GM21737 (cell line): ENCODE results near the gene EXOC6B.
"Not testable (repeated sequence)": the region's sequence is repeated elsewhere in the genome, so short reads cannot be mapped to it uniquely, and the experiment has no call there.

Experiments used
- ATAC-seq: cut with Tn5 transposase; IDR thresholded peaks from one replicate; pipeline ENCODE4 v1.9.1; 2021; ENCODE audit warnings: mild to moderate bottlenecking, moderate library complexity; ENCODE audit not compliant: unreplicated experiment

EXOC6B gene

DNA sequence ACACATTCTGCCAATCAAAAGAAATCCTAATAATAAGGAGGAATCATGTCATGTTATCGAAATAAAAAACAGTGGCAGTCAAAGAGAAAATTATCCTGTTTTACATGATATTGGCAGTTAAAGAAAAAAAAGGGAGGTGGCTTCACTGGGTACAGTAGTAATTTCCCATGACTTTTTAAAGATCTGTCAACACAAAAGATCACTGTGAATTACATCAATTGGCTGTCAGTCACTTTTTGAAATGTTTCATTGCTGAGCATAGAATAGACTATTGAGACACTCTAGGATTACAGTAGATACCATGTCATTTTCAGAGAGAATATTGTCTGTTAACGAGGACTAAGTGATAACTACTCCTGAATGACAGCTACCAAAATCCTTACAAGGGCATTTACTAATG is 342.5 kb downstream of the EXOC6B start:
- ATAC-seq = no peak

DNA sequence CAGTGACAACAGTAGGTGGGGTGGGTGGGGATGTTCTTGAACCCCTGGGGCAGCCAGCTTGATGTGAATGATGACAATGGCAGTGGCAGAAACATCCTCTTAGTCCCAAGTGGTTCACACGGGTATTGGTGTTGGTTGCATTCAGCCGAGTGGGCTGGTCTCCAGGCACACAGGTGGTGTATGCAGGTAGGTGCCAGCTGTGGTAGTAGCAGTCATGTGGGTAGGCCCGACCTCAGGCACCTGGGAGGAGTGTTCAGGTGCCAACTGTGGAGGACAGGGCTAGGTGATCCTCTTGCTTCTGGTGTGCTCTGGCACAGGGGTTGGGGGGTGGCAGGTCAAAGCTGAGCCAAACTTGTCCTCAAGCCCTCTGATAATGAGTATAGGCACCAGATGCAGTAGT is 350.6 kb downstream of the EXOC6B start:
- ATAC-seq = no peak

DNA sequence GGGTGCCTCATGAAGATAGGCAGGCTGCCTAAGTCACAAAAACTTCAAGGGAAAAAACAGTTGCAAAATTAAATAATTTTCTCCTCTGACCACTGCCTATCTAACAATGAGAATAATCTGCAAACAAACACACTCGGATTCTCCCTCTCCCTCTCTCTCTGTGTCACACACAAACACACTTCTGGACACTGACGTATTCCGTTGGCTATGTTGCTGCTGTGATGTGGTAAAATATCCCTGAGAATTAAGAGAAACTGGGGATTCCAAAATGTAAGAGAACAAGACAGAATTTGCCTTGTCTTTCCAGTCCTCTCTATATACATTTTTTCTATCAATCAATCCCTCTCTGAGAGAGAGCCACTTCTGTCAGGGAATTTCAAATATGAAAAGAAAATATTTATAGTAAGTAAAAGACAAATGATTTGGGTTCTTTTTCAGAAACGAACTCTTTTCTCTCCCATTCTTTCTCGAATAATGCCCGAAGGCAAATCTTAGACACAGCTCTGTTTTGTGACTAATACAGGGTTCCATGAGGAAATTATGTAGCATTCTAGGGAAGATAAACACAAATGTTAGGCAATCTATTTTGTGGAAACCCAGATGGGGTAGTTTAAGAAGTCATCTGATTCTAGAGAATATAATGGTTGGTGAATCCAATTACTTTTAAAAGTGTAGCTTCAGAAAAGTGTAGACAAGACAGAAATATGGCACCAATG is 367.9 kb downstream of the EXOC6B start:
- no peak for ATAC-seq

DNA sequence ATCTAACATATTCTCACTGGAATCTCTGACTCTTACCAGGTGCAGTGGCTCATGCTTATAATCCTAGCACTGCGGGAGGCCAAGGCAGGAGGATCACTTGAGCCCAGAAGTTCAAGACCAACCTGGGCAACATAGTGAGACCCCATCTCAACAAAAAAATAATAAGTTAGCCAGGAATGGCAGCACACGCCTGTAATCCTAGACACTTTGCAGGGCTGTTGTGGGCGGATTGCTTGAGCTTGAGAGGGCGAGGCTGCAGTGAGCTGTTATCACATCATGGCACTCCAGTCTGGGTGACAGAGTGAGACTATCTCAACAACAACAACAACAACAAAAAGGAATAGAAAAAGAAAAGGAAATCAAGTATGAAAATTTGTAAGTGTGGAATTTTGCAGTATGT is 371.6 kb downstream of the EXOC6B start:
- no peak for ATAC-seq

DNA sequence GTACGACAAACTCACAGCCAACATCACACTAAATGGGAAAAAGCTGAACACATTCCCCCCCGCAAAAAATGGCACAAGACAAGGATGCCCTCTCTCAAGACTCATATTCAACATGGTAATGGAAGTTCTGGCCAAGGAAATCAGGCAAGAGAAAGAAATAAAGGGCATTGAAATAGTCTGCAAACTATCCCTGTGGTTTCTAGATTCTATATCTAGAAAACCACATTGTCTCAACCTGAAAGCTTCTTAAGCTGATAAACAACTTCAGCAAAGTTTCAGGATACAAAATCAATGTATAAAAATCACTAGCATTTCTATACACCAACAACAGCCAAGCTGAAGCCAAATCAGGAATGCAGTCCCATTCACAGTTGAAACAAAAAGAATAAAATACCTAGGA is 383.6 kb downstream of the EXOC6B start:
- ATAC-seq = no peak

DNA sequence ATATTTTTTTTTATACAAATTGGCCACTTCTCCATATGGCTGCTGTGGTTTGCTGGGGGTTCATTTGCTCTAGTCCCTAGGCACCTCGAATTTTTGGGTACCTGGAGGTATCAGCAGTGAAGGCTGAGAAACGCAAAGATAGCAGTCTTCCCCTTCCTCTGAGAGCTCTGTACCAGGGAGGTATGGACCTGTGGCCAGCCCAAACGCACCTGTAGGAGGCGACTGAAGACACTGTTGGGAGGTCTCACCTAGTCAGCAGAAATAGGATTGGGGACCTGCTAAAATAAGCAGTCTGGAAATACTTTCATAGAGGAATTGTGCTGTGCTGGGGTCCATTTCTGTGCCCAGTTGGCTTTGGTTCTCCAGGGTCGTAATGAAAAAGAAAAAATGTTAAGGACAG is 385.9 kb downstream of the EXOC6B start:
- no peak for ATAC-seq

DNA sequence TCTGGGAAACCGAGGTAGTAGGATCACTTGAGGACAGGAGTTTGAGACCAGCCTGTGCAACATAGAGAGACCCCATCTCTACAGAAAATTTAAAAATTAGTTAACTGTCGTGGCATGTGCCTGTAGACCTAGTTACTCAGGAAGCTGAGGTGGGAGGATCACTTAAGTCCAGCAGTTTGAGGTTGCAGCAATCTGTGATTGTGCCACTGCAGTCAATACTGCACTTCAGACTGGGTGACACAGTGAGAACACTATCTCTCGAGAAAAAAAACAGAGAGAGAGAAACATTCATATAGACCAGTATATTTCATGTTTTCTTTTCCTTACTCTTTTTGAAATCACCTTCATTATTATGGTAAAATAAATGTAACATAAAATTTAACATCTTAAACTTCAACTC is 387.5 kb downstream of the EXOC6B start:
- ATAC-seq = no peak

DNA sequence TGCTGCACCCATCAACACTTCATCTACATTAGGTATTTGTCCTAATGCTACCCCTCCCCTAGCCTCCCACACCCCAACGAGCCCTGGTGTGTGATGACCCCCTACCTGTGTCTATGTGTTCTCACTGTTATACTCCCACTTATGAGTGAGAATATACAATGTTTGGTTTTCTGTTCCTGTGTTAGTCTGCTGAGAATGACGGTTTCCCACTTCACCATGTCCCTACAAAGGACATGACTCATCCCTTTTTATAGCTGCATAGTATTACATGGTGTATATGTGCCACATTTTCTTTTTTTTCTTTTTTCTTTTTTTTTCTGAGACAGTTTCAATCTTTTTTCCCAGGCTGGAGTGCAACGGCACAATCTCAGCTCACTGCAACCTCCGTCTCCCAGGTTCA is 394.1 kb downstream of the EXOC6B start:
- no peak for ATAC-seq

DNA sequence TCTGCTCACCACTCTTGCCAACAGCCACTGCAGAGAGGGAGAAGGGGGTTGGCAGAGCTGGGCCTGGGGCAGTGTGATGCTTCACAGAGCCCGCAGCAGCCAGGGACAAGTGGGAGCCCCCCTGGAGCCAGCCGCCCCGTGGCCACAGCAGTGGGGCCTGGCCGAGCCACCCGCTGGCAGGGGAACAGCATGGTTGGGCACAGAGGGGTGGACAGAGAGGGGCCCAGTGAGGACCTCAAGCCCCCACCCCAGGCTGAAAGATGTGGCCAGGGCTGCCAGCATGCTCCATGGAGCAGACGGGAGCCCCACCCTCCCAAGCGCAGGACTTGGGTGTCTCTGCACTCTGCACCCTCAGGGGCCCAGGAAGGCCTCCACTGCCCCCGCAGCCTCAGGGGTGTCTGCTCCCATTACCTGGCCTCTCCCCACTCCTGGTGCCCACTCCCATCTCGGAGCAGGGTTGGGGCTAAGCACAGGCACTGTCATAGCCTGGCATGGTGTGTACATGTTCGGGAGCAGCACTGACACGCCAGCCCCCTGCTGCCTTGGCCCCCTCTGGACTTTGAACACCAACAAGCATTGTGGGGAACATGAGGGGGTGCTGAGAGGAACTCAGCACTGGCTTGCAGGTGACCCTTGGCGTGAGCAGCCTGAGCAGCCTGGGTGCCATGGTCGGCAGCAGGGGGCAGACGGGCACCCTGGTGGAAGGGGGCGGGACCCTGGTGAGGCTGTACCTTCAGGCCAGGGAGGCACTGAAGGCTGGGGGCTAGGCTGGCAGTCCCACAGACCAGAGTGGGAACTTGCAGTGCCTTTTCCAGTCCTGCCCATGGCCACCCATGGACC is 398.6 kb downstream of the EXOC6B start:
- no peak for ATAC-seq

DNA sequence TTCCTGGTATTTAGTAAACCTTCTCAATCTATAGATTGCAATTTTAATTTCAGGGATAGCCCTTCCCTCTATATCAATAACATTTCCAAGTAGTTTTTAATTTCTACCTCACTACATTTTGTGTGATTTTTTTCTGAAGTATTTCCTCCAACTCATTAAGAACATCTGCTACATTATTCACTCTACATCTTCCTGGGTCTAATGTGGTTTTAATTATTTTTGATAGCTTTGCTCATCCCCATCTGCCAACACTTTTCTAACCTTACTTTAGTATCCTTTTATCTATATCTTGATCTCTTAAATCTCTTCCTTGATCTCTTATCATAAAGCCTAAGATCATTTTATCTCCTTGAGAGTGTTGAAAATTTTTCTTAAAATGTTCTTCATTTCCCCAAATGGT is 399.8 kb downstream of the EXOC6B start:
- no peak for ATAC-seq

DNA sequence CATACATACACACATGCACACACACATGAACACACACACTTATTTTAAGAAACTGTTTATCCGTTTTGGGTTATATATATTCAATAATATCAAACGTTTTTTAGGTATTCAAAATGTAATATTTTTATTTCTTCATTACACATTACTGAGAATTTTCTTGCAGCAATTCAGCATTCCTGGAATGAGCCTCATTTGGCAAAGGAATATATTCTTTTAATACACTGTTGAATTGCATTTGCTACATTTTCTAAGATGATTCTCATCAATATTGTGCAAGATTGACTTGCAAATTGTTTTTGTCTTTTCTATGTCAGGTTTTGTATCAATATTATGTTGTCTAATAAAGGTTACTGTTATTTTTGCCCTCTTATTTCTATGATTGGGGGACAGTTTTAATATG is 402.1 kb downstream of the EXOC6B start:
- ATAC-seq = no peak

DNA sequence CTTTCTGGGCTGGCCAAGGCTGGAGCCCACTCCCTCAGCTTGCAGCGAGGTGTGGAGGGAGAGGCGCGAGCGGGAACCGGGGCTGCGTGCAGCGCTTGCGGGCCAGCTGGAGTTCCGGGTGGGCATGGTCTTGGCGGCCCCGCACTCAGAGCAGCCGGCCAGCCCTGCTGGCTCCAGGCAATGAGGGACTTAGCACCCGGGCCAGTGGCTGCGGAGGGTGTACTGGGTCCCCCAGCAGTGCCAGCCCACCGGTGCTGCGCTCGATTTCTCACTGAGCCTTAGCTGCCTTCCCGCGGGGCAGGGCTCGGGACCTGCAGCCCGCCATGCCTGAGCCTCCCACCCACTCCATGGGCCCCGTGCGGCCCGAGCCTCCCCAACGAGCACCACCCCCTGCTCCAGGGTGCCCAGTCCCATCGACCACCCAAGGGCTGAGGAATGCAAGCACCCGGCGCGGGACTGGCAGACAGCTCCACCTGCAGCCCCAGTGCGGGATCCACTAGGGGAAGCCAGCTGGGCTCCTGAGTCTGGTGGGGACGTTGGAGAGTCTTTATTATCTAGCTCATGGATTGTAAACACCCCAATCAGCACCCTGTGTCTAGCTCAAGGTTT is 404.0 kb downstream of the EXOC6B start:
- ATAC-seq = not testable (repeated sequence)

DNA sequence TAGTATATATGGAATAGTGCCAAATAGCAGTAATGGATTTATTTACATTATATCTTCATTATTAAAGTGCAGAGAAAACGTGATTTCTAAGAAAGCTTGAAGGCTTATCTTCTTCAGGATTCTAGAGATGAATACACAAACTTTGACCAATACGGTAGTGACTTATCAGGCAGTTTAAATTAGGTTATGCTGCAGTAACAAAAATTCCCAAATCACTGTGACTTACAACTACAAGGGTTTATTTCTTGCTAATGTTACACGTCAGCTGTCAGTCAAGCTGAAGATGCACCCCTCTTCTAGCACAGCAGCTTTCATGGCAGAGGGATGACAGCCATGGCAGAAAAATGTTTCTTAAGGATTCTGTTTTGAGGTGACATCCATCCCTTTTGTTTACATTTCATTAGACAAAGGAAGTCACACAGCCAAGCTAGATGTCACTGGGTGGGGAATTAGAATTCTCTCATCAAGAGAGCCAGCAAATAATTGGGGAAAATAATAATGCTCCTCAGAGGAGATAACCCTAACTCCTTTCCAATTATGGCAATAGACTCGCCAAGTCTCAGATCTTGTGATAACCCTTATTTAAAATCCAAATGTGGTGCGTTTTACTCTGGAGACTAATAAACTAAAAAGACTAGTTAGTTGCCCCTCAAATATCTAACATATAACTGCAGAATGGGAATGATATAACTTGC is 409.9 kb downstream of the EXOC6B start:
- no peak for ATAC-seq

DNA sequence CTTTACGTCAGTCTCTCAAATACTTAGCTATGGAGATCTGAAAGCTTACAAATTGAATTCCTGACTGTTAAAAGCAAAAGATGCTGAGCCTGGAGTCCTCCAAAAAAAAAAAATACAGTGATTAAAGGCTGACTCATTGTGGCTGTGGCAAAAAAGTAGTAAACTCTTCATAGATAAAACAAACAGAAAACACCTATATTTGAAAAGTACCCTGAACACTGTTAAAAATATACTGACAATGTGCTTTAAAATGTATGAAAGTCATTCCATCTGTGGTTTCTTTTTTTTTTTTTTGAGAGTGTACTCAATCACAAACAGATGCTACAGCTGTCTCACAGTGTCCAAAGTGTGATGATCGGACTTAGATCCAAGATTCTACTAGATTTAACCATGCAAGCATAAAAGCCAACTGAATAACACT is 410.6 kb downstream of the EXOC6B start:
- no peak for ATAC-seq

DNA sequence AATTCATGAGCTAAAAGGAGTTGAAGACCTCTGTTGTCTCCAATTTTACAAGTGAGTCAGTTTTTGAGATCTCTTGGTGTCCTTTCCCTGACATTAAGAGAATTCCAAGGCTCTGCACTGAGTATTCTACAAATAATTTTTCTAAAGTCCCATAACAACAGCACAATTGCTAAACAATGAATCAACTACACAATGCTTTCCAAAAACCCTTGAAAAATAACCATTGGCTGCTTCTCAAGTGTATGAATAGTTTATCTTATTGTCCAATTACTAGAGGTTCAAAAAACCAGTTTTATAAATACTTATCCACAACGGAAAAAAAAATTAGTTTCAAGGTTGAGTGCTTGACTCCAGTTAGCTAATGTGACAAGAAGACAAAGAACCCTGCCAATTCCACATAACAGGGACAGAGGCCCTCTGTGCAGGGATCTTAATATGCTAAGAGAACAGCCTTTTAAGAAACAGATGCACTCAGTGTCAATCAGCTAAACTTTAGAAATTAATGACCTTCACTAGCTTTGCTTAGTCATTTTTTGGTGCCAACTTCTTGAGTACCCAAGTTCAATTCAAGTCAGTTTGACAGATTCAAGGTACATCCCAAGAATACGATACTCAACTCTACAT is 411.6 kb downstream of the EXOC6B start:
- no peak for ATAC-seq

DNA sequence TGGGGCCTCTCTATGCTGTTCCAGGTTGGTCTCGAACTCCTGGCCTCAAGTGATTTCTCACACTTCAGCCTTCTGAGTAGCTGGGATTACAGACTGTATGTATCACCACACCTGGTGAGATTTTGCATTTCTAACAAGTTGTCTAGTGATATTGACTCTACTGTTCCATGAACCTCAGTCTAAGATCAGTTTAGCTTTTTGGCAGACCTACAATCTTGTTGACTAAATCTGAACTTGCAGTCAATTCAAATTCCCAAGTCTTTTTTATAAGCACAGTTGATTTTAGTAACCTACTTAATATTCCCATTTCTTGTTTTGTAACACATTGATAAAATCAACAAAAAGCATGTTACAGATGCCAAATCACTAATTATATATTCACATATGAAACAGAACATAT is 412.1 kb downstream of the EXOC6B start:
- ATAC-seq = no peak

DNA sequence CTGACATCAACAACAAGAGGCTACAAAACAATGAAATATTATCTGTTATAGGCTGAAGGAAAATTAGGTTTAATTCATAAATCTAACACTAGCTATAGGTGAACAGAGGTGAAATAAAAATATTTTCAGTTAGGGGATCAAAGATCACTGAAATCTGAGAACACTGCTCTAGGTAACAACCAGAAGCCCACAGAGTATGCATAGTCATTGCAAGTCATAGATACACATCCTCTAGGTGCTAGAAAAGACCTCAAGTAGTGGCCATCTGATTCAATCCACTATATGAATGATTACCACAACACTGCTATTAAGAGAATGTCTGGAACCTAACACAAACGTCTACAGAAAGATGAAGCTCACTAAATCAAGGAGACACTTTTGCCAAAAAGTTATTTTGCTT is 413.6 kb downstream of the EXOC6B start:
- no peak for ATAC-seq

DNA sequence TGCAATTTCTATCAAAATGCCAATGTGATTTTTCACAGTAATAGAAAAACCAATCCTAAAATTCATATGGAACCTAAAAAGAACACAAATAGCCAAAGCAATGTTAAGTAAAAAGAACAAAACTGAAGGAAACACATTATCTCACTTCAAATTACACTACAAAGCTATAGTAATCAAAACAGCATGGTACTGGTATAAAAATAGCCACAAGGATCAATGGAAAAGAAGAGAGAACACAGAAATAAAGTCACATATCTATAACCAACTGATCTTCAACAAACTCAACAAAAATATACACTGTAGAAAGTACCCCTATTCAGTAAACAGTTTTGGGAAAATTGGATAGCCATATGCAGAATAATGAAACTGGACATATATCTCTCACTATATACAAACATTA is 426.0 kb downstream of the EXOC6B start:
- ATAC-seq = no peak

DNA sequence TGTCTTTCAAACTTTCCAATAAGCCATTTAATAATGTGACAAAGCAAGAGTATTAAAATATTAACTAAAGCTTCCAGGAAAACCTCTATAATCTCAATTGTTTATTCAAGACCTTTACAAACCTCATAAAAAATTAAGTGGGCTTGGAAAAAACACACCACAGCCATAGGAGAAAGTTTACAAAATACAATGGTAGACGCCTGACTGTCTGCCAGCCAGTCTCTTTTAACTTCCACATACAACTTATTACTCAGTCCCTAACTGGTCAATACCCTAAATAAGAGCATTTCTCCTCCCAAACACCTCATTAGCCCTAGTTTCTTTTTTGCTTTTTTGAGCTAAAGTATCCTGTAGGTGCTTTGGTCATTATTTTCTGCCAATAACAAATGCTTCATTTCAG is 430.7 kb downstream of the EXOC6B start:
- no peak for ATAC-seq

DNA sequence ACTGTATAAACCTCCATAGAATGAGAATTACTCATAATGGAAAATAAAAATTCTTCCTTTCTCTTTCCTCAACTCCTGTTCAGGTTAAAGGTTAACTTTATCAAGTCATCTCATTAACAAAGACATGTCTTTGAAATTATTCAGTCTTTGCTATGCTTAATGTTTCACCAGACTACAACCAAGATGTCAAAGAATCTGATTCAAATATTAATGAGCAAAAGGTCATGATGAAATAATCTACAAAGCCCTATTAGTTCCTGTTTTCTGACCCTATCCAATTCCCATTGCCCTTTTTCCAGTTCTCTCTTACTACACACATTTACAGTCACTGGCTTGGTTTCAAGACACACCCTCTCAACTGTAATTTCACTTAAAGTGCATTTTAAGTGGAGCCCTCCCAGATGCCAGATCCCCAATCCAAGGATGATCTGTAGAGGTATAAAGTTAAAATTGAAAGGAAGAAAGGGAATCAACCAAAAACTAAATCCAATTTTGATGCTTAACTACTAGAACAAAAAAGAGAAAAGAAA is 431.2 kb downstream of the EXOC6B start:
- ATAC-seq = no peak

DNA sequence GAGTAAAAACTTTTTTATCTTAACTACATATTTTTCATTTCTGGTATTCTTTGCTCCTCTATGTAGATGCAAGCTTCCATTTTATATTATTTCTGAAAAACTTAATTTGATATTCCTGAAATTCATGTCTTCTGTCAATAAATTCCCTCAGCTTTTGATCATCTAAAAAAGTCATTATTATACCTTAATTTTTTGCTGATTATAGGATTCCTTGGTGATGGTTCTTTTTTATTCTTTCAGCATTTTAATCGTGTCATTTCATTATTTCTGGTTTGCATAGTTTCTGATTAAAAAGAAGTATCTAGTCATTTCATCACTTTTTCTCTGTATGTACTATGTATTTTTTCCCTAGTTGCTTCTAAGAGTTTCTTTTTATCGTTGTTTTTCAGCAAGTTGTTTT is 436.4 kb downstream of the EXOC6B start:
- no peak for ATAC-seq
